Pericardium fibroblast (primary cell): ENCODE results near the gene CCDC154. TPM values are rescaled to one million over a fixed set of nuclear protein-coding genes. Genes with fewer than 3 reads are reported as not detected.

Experiments
- total RNA-seq: library from RNA; depleted of rRNA; stranded (reverse); fragments of >200 nt; gene quantifications from 2 replicates; pipeline ENCODE4 v1.2.3, GENCODE V29; 2015

Gene CCDC154
- total RNA-seq, result 0.26 and 0.58 TPM in 2 replicates

GRCh38 chr16:1443980-1444729, at the start of gene CCDC154:
TSS of gene CCDC154 (minus strand) at chr16:1444556. CDS start at chr16:1444322, 234 bp downstream.

GRCh38 chr16:1492923-1493745, 48.8 kb upstream of the CCDC154 start, which contains the start of gene TELO2:
TSS of gene TELO2 (plus strand) at chr16:1493360. CDS start at chr16:1494282, 922 bp downstream.

GRCh38 chr16:1488619-1489018, 44.3 kb upstream of the CCDC154 start, which contains the start of gene PTX4:
TSS of gene PTX4 (minus strand) at chr16:1488944. CDS start at chr16:1488909, 35 bp downstream.

GRCh38 chr16:1474796-1475551, 30.6 kb upstream of the CCDC154 start, which contains the start of gene CLCN7:
TSS of gene CLCN7 (minus strand) at chr16:1475028. CDS start at chr16:1474974, 54 bp downstream.

GRCh38 chr16:1430759-1431496, 13.4 kb downstream of the CCDC154 start, which contains the start of gene PERCC1:
TSS of gene PERCC1 (plus strand) at chr16:1431078. CDS start at chr16:1432594, 1,516 bp downstream.

GRCh38 chr16:1414532-1415260, 29.7 kb downstream of the CCDC154 start, which contains the start of gene UNKL:
TSS of gene UNKL (minus strand) at chr16:1414704. CDS start at chr16:1414691, 13 bp downstream.

Other genes with a start within 250 kb of the CCDC154 start
- not detected in 2 replicates for gene TPSG1, start 219.3 kb downstream of the CCDC154 start, total RNA-seq
- not detected in 2 replicates for gene TPSB2, start 214.4 kb downstream of the CCDC154 start, total RNA-seq
- gene TPSAB1, start 203.9 kb downstream of the CCDC154 start, total RNA-seq, result not detected in 2 replicates
- not detected in 2 replicates for gene TPSD1, start 188.5 kb downstream of the CCDC154 start, total RNA-seq
- 34.5 and 67.3 TPM in 2 replicates for gene UBE2I, start 134.9 kb downstream of the CCDC154 start, total RNA-seq
- gene BAIAP3, start 110.9 kb downstream of the CCDC154 start, total RNA-seq, result 0.09 and 0.12 TPM in 2 replicates
- gene TSR3, start 92.7 kb downstream of the CCDC154 start, total RNA-seq, result 77.6 and 105 TPM in 2 replicates
- 43.7 and 70.5 TPM in 2 replicates for gene GNPTG, start 92.6 kb downstream of the CCDC154 start, total RNA-seq
- 8.8 and 14.0 TPM in 2 replicates for gene UNKL, start 29.9 kb downstream of the CCDC154 start, total RNA-seq
- 12.9 and 22.3 TPM in 2 replicates for gene UQCC4, start 23.8 kb downstream of the CCDC154 start, total RNA-seq
- not detected in 2 replicates for gene PERCC1, start 13.5 kb downstream of the CCDC154 start, total RNA-seq
- 64.2 and 80.8 TPM in 2 replicates for gene CLCN7, start 30.5 kb upstream of the CCDC154 start, total RNA-seq
- gene PTX4, start 44.4 kb upstream of the CCDC154 start, total RNA-seq, result 1.9 TPM in 1 of 2 replicates, not detected in the other
- gene TELO2, start 48.8 kb upstream of the CCDC154 start, total RNA-seq, result 14.7 and 19.1 TPM in 2 replicates
- 18.1 and 32.6 TPM in 2 replicates for gene TMEM204, start 89.1 kb upstream of the CCDC154 start, total RNA-seq
- gene IFT140, start 167.5 kb upstream of the CCDC154 start, total RNA-seq, result 14.0 and 18.4 TPM in 2 replicates
- 7.0 and 7.2 TPM in 2 replicates for gene CRAMP1, start 167.8 kb upstream of the CCDC154 start, total RNA-seq
- gene JPT2, start 233.7 kb upstream of the CCDC154 start, total RNA-seq, result 34.8 and 38.2 TPM in 2 replicates